Measurements from ENCODE around the gene SLC25A51. TPM values are rescaled to one million over a fixed set of nuclear protein-coding genes. Genes with fewer than 3 reads are reported as not detected.

SLC25A51 gene
- total and polyA plus RNA-seq, 2 experiments from 2014 or later = 5.3 to 22.0 TPM

DNA sequence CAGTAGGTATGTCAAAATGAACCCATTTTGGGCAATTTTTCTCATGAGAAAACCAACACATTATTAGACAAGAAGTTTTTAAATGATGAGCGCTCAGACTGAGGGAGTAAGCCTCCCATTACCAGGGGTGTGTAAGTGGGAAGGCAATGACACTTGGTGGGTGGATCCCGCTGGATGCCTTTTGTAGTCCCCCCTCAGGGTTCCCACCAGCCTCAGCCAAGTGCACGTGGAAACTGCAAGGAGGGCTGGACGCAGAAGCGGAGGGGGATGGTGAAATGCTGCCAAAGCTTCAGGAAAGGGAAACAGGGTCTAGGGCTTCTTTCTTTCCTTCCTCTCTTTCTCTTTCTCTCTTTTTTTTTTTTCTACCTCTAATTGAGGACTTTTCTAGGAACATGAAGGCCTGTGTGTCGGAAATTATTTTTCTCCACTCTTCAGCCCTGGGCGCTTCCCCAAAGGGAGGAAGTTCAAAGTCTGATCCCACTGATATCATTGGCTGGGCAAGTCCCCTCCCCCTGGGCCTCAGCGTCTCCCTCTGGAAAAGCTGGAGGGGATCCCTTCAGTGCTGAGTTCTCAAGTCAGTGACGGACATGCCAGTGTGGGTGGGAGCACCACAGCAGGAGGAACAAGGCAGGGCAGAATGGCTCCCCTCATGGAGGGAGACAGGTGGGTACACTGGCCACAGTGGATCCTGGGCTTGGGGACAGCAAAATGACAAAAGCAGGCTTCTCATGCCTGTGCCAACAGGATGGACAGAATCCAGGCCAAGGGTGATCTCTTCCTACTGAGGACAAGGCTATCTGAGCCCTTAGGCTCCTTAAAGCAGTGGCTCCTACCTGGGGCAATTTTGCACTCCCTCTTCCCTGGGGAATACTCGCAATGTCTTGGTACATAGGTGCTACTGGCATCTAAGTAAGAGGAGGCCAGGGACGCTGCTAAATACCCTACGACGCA lies 23.9 kb upstream of the SLC25A51 start:
- Histone ChIP-seq H3K36me3 (ENCODE audit: insufficient read depth) (no peaks in the 10 kb centered on the region), H3F3A (replicated peaks; ENCODE audit: low read depth) (no peaks in the 10 kb centered on the region), H3K9me2 (ENCODE audit: insufficient read depth) (0 out of 2 replicates have a peak, but pooled peaks cover 5% of the 10 kb centered on the region), H3K27me3 (ENCODE audit: insufficient read depth) (no peaks in the 10 kb centered on the region), H3K4me1 (ENCODE audit: insufficient read depth) (peaks cover 6% of the 10 kb centered on the region; the same call in 1 of the 2 replicates), H3K79me2 (replicated peaks; ENCODE audit: insufficient read depth) (no peaks in the 10 kb centered on the region), H4K20me1 (replicated peaks; ENCODE audit: insufficient read depth) (no peaks in the 10 kb centered on the region), H3K27ac (ENCODE audit: low read depth) (no peak overlapping the region), H3K4me2 (no peak overlapping the region), H2AFZ (no peak overlapping the region), H3K4me3 (no peak overlapping the region)
- Mint-ChIP-seq H3K4me3 (no peak overlapping the region), H3K36me3 (ENCODE audit: low read depth) (no peaks in the 10 kb centered on the region), H3K27ac (no peak overlapping the region), H3K27me3 (ENCODE audit: insufficient read depth, low read depth, poor library complexity) (peaks cover 11% of the 10 kb centered on the region), H3K4me1 (peaks cover 30% of the 10 kb centered on the region), H3K9me3 (no peaks in the 10 kb centered on the region; the same call in 2 of the 3 replicates)
- TF ChIP-seq EZH2phosphoT487 (IDR thresholded peaks at IDR 0.05; ENCODE audit: unreplicated experiment) (no peak), STAT1 (IDR thresholded peaks at IDR 0.05; ENCODE audit: unreplicated experiment) (no peak), EZH2 (IDR thresholded peaks at IDR 0.05; ENCODE audit: low read depth, unreplicated experiment) (no peak), ZNF331 (CRISPR knock-in tag; IDR thresholded peaks at IDR 0.05; ENCODE audit: low read depth) (no peak)
- TF ChIP-seq, protein P1, sequence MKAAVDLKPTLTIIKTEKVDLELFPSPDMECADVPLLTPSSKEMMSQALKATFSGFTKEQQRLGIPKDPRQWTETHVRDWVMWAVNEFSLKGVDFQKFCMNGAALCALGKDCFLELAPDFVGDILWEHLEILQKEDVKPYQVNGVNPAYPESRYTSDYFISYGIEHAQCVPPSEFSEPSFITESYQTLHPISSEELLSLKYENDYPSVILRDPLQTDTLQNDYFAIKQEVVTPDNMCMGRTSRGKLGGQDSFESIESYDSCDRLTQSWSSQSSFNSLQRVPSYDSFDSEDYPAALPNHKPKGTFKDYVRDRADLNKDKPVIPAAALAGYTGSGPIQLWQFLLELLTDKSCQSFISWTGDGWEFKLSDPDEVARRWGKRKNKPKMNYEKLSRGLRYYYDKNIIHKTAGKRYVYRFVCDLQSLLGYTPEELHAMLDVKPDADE (IDR thresholded peaks at IDR 0.05) = no peak
- peak; percentile 33 for ATAC-seq
- DNase-seq (ENCODE audit: low spot score) = no peak

DNA sequence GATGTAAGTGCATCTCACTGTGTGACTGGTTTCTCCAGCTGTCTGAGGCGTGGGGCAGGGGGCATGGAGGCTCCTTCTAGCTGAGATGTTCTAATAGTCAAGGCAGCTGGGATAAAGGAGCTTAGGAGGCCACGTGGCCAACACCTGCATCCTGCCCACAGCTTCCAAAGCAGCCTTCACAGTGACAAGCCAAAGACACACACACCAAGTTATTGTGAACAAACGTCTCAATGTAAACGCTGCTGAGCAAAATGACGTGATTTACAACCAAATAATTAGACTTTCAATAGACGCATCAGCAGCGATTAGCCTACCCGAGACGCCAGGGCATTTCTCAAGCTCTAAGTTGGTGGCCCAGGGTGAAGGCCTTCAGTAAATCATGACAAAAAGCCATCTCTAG lies 23.2 kb upstream of the SLC25A51 start:
- Mint-ChIP-seq H3K9me3 (no peaks in the 10 kb centered on the region; the same call in 2 of the 3 replicates), H3K27me3 (ENCODE audit: insufficient read depth, low read depth, poor library complexity) (peaks cover 11% of the 10 kb centered on the region), H3K4me1 (peaks cover 32% of the 10 kb centered on the region), H3K4me3 (no peak overlapping the region), H3K36me3 (ENCODE audit: low read depth) (no peaks in the 10 kb centered on the region), H3K27ac (no peak overlapping the region)
- no peaks in the 10 kb centered on the region for H4K20me1 ChIP-seq (replicated peaks; ENCODE audit: insufficient read depth)
- no peak for TF ChIP-seq POLR2AphosphoS5 (IDR thresholded peaks at IDR 0.05; ENCODE audit: low read depth)
- TF ChIP-seq, protein P1 (IDR thresholded peaks at IDR 0.05) = no peak
- H2AFZ ChIP-seq = no peak overlapping the region
- H3K4me1 ChIP-seq (ENCODE audit: insufficient read depth) = peaks cover 6% of the 10 kb centered on the region; the same call in 1 of the 2 replicates
- H3F3A ChIP-seq (replicated peaks; ENCODE audit: low read depth) = no peaks in the 10 kb centered on the region
- no peaks in the 10 kb centered on the region for H3K27me3 ChIP-seq (ENCODE audit: insufficient read depth)
- H3K27ac ChIP-seq (ENCODE audit: low read depth) = no peak overlapping the region
- H3K4me3 ChIP-seq = no peak overlapping the region
- H3K36me3 ChIP-seq (ENCODE audit: insufficient read depth) = no peaks in the 10 kb centered on the region
- no peaks in the 10 kb centered on the region for H3K79me2 ChIP-seq (replicated peaks; ENCODE audit: insufficient read depth)
- H3K4me2 ChIP-seq = no peak overlapping the region
- DNase-seq (ENCODE audit: low spot score) (no peak), ATAC-seq (no peak)
- 0 out of 2 replicates have a peak, but pooled peaks cover 5% of the 10 kb centered on the region for H3K9me2 ChIP-seq (ENCODE audit: insufficient read depth)

Measured in GM23338 (cell line).